ENCODE data around the gene PEAK1. TPM values are rescaled to one million over a fixed set of nuclear protein-coding genes. Genes with fewer than 3 reads are reported as not detected.

PEAK1 gene
- total RNA-seq, 4 donors from 2014 or later, result 14.5 to 31.1 (median 25.9) TPM

GRCh38 chr15:77127626-77128025 lies 292.3 kb downstream of the PEAK1 start:
- no peak overlapping the region for H3K27ac ChIP-seq
- WGBS, result 90% methylated on average over 7 of the region's 7 CpGs
- H3K9me3 ChIP-seq, result no peaks in the 10 kb centered on the region
- peaks cover 5% of the 10 kb centered on the region for H3K4me1 ChIP-seq
- peaks cover 4% of the 10 kb centered on the region for H3K36me3 ChIP-seq
- DNase-seq (ENCODE audit: low spot score in 2 of 2), result no peak
- no peak for TF ChIP-seq POLR2A (IDR thresholded peaks at IDR 0.05)
- TF ChIP-seq EP300 (IDR thresholded peaks at IDR 0.05), result no peak
- no peak for TF ChIP-seq POLR2AphosphoS5 (IDR thresholded peaks at IDR 0.05)
- TF ChIP-seq, protein P1, sequence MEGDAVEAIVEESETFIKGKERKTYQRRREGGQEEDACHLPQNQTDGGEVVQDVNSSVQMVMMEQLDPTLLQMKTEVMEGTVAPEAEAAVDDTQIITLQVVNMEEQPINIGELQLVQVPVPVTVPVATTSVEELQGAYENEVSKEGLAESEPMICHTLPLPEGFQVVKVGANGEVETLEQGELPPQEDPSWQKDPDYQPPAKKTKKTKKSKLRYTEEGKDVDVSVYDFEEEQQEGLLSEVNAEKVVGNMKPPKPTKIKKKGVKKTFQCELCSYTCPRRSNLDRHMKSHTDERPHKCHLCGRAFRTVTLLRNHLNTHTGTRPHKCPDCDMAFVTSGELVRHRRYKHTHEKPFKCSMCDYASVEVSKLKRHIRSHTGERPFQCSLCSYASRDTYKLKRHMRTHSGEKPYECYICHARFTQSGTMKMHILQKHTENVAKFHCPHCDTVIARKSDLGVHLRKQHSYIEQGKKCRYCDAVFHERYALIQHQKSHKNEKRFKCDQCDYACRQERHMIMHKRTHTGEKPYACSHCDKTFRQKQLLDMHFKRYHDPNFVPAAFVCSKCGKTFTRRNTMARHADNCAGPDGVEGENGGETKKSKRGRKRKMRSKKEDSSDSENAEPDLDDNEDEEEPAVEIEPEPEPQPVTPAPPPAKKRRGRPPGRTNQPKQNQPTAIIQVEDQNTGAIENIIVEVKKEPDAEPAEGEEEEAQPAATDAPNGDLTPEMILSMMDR (IDR thresholded peaks at IDR 0.05), result no peak
- H3K27me3 ChIP-seq, result no peaks in the 10 kb centered on the region
- H3K4me3 ChIP-seq, result no peak overlapping the region

DNA sequence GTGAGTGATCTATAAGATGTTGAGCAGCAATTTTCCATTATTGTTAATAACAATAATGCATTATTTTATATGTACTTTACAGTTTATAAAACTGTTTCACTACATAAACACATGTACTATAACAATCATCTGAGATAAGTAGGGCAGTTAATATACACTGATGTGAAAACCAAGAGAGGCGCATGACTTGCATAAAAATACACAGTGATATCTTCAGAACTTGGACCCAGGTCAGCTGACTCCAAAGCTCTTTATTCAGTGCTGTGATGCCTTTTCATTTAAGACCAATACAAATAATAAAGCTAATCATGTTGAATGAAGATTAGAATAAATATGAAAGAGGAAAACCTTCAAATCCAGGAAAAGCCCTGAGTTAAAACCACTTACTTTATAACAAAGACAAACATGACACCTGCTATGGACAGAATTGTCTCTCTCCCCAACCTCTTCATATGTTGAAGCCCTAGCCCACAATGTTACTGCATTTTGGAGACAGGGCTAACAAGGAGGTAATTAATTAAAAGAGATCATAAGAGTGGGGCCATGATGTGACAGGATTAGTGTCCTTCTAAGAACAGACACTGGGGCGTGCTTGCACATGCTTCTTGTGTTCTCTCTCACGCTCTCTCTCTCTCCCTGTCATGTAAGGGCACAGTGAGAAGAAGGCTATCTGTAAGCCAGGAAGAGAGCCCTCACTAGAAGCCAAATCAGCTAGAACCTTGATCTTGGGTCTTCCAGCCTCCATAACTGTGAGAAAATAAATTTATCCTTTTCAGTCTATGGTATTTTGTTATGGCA lies 293.2 kb downstream of the PEAK1 start:
- no peak overlapping the region for H3K27ac ChIP-seq
- DNase-seq (ENCODE audit: low spot score in 2 of 2), result no peak
- WGBS, result 71% methylated on average over 3 of the region's 3 CpGs
- peaks cover 5% of the 10 kb centered on the region for H3K4me1 ChIP-seq
- no peaks in the 10 kb centered on the region for H3K27me3 ChIP-seq
- TF ChIP-seq EP300 (IDR thresholded peaks at IDR 0.05) (no peak), POLR2A (IDR thresholded peaks at IDR 0.05) (no peak), POLR2AphosphoS5 (IDR thresholded peaks at IDR 0.05) (no peak)
- TF ChIP-seq, protein P1 (IDR thresholded peaks at IDR 0.05), result no peak
- H3K4me3 ChIP-seq, result no peak overlapping the region
- peaks cover under 1% of the 10 kb centered on the region for H3K36me3 ChIP-seq
- no peaks in the 10 kb centered on the region for H3K9me3 ChIP-seq

DNA sequence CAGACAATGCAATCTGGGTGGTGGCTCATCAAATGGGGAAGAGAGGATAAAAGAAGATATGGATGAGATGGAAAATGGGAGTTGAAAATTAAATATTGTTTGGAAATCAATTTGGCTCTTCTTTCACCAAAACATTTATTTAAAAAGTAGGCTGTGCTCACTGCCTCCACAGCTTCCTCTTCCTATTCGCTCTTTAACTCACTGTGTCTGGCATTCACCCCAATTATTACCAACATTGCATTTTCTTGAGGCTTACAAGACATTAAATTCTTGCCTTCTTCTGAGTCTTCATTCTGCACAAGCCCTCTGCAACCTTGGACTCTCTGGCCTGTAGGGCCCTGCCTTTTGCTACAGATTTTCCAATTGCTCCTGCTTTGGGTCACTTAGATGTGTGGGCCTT lies 296.1 kb downstream of the PEAK1 start:
- WGBS, result 78% methylated on average over 1 of the region's 1 CpG
- Histone ChIP-seq H3K4me3 (no peak overlapping the region), H3K9me3 (no peaks in the 10 kb centered on the region), H3K27me3 (no peaks in the 10 kb centered on the region), H3K27ac (no peak overlapping the region), H3K36me3 (no peaks in the 10 kb centered on the region), H3K4me1 (peaks cover 16% of the 10 kb centered on the region)
- no peak for TF ChIP-seq POLR2A (IDR thresholded peaks at IDR 0.05)
- TF ChIP-seq POLR2AphosphoS5 (IDR thresholded peaks at IDR 0.05), result no peak
- TF ChIP-seq, protein P1 (IDR thresholded peaks at IDR 0.05), result no peak
- no peak for TF ChIP-seq EP300 (IDR thresholded peaks at IDR 0.05)
- DNase-seq (ENCODE audit: low spot score in 2 of 2), result no peak

DNA sequence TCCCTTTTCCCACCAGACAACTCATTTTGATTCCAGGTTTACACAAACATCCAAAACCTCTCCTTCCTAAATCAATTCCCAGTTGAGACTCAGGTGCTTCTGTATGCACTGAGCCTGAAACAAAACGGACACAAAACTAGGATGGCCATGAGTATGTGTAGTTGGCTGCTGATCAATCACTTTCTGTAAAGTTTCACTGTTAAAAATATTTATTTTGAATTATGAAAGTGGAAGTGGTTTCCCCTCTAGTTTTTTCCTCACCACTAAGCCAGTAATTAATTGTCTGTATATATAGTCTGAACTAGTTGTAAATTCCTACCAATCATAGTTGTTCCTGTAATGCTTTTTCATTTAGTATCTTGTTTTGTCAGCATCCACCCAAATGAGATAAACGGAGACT lies 297.3 kb downstream of the PEAK1 start:
- Histone ChIP-seq H3K36me3 (no peaks in the 10 kb centered on the region), H3K27me3 (no peaks in the 10 kb centered on the region), H3K27ac (no peak overlapping the region), H3K4me1 (peaks cover 18% of the 10 kb centered on the region), H3K9me3 (no peaks in the 10 kb centered on the region), H3K4me3 (no peak overlapping the region)
- no peak for DNase-seq (ENCODE audit: low spot score in 2 of 2)
- WGBS, result 76% methylated on average over 2 of the region's 2 CpGs
- no peak for TF ChIP-seq EP300 (IDR thresholded peaks at IDR 0.05)
- TF ChIP-seq POLR2A (IDR thresholded peaks at IDR 0.05), result no peak
- TF ChIP-seq, protein P1 (IDR thresholded peaks at IDR 0.05), result no peak
- TF ChIP-seq POLR2AphosphoS5 (IDR thresholded peaks at IDR 0.05), result no peak

- Histone ChIP-seq H3K27ac (no peak overlapping the region), H3K9me3 (no peaks in the 10 kb centered on the region), H3K36me3 (no peaks in the 10 kb centered on the region), H3K4me3 (no peak overlapping the region), H3K4me1 (peaks cover 13% of the 10 kb centered on the region), H3K27me3 (no peaks in the 10 kb centered on the region)
- no peak for DNase-seq (ENCODE audit: low spot score in 2 of 2)
- whole genome bisulfite sequencing, result 72% methylated on average over 1 of the region's 1 CpG
- TF ChIP-seq POLR2A (IDR thresholded peaks at IDR 0.05), result no peak
- TF ChIP-seq EP300 (IDR thresholded peaks at IDR 0.05), result no peak
- TF ChIP-seq, protein P1 (IDR thresholded peaks at IDR 0.05), result no peak
- TF ChIP-seq POLR2AphosphoS5 (IDR thresholded peaks at IDR 0.05), result no peak
Measured at GRCh38 chr15:77121599-77121998, 298.3 kb downstream of the PEAK1 start.

Measured in suprapubic skin (tissue), 4 donors.